T-helper 2 cell (primary cell): ENCODE results near the gene CCDC121.

Experiments used
- DNase-seq, 5 experiments: peaks; one replicate each; pipeline versions ENCODE4 v3.0.0 to v3.0.0-alpha.2; 2012 to 2022

The CCDC121 gene

GRCh38 chr2:27581417-27582128 lies 47.2 kb downstream of the CCDC121 start:
- no peak for DNase-seq
